IPS DF 6.9 (cell line): ENCODE data around the gene UTS2B.

ENCODE experiments used
- DNase-seq: peaks from one replicate; pipeline ENCODE4 v3.0.0-alpha.2; 2013; ENCODE audit warnings: low read depth, low spot score
- H3K27ac ChIP-seq: one replicate; pipeline ENCODE4 v1.5.1; 2013; ENCODE audit warnings: low read length, control low read depth
- H3K27me3 ChIP-seq: 2 replicates; pipeline ENCODE4 v1.6.1; 2013; ENCODE audit warnings: mild to moderate bottlenecking, low read length; ENCODE audit not compliant: control insufficient read depth, insufficient read depth
- H3K36me3 ChIP-seq: 2 replicates; pipeline ENCODE4 v1.6.1; 2013; ENCODE audit warnings: low read length; ENCODE audit not compliant: control insufficient read depth, insufficient read depth
- H3K4me1 ChIP-seq: 2 replicates; pipeline ENCODE4 v1.6.1; 2013; ENCODE audit warnings: low read length; ENCODE audit not compliant: control insufficient read depth, insufficient read depth
- H3K4me3 ChIP-seq: 2 replicates; pipeline ENCODE4 v1.5.1; 2013; ENCODE audit warnings: mild to moderate bottlenecking, low read length
- H3K9me3 ChIP-seq: 2 replicates; pipeline ENCODE4 v1.6.1; 2013; ENCODE audit warnings: low read length, inconsistent platforms; ENCODE audit not compliant: control insufficient read depth, insufficient read depth
- WGBS: extraction: QIAGEN DNeasy Blood & Tissue Kit; methylation state at CpG from one replicate; pipeline ENCODE4 v1.1.7; 2013; ENCODE audit warnings: mixed read lengths, missing lambda C conversion rate; ENCODE audit not compliant: insufficient read length, insufficient coverage; 5-methylcytosine and 5-hydroxymethylcytosine counted together

The UTS2B gene

DNA sequence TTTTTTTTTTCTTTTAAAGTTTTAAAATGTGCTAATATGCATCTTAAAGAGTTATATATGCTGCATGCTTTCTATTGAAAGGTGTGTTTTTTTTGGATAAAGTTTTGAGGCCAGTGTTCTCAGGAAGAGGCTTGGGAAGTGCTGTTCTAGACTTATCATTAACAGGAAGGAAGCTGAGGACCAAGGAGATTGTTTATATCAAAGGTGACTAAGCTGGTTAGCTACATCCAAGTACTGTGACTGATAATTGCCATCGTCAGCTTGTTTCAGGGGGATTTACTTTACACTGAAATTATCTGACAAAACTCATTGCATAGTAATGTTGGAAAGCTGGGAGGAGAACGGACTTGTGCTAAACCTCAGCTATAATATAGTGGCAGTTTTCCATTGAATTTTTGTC is 36.3 kb upstream of the UTS2B start:
- DNase-seq = no peak
- no CpG with 5 or more reads among the region's 2 CpGs for WGBS
- H3K4me1 ChIP-seq = peaks cover under 1% of the 10 kb centered on the region; the same call in 1 of the 2 replicates
- H3K27ac ChIP-seq = no peak overlapping the region
- H3K36me3 ChIP-seq = no peaks in the 10 kb centered on the region
- H3K4me3 ChIP-seq = no peak overlapping the region
- no peaks in the 10 kb centered on the region for H3K9me3 ChIP-seq
- no peaks in the 10 kb centered on the region for H3K27me3 ChIP-seq

DNA sequence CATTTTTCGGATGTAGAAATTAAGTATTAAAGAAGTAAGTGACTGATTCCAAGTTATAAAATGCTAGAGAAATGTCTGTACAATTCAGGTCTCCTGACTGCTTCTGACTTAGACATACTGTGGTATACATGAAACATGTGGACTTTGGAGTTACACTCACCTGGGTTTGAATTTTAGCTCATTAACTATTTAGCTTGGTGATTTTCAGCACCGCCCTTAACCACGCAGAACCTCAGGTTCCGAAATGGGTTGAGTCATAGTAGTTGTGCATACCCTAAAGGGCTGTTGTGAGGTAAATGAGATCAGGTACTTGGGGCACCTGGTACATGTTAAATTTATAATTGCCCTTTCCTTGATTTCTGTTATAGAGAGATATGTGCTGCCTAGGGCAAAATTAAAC is 32.9 kb upstream of the UTS2B start:
- peaks cover 3% of the 10 kb centered on the region; the same call in 1 of the 2 replicates for H3K4me1 ChIP-seq
- no peak overlapping the region for H3K4me3 ChIP-seq
- H3K36me3 ChIP-seq = no peaks in the 10 kb centered on the region; the same call in 1 of the 2 replicates
- no peaks in the 10 kb centered on the region for H3K9me3 ChIP-seq
- H3K27me3 ChIP-seq = no peaks in the 10 kb centered on the region
- WGBS = no CpG with 5 or more reads among the region's 4 CpGs
- no peak for DNase-seq
- no peak overlapping the region for H3K27ac ChIP-seq

DNA sequence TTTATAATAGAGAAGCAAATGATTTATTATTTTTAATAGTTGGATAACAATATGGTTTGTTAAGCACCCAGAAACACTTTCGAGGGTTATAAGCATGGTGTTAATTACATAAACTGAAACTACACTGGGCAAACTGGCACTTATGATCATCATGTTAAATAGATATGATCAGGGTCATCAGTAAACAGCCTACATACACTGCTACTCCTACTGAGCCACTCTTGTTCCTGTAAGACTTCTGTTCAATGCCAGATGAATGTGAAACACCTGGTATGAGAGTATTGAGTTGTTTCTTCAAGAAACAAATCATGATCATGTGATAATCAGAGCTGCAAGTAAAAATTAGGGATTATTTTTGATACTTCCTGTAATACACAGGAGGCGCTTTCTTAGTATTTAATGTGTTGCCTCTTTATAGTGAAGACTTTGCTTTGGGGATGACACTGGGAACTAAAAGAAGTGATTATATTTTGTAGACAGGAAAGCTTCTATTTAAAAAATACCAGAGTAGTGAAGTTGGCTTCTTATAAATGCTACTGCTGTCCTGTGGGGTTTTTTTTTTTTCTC is 32.3 kb upstream of the UTS2B start:
- H3K27me3 ChIP-seq = no peaks in the 10 kb centered on the region
- no peak overlapping the region for H3K27ac ChIP-seq
- no CpG with 5 or more reads among the region's 2 CpGs for WGBS
- H3K36me3 ChIP-seq = no peaks in the 10 kb centered on the region; the same call in 1 of the 2 replicates
- peaks cover 3% of the 10 kb centered on the region; the same call in 1 of the 2 replicates for H3K4me1 ChIP-seq
- DNase-seq = no peak
- no peak overlapping the region for H3K4me3 ChIP-seq
- H3K9me3 ChIP-seq = no peaks in the 10 kb centered on the region

DNA sequence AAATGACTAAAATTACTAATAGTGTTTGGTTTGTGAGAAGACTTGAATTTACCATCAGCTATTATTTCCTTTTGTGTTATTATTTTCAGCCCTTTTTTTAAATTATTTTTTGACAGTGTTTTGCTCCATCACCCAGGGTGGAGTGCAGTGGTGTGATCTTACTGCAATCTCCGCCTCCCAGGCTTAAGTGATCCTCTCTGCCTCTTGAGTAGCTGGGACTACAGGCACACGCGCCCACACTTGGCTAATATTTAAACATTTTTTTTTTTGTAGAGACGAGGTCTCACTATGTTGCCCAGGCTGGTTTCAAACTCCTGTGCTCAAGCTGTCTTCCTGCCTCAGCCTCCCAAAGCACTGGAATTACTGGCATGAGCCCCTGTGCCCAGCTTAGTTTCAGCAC is 31.7 kb upstream of the UTS2B start:
- WGBS = no CpG with 5 or more reads among the region's 4 CpGs
- Histone ChIP-seq H3K27me3 (no peaks in the 10 kb centered on the region), H3K27ac (no peak overlapping the region), H3K9me3 (no peaks in the 10 kb centered on the region), H3K4me1 (peaks cover 3% of the 10 kb centered on the region; the same call in 1 of the 2 replicates), H3K36me3 (no peaks in the 10 kb centered on the region; the same call in 1 of the 2 replicates), H3K4me3 (no peak overlapping the region)
- DNase-seq = no peak

DNA sequence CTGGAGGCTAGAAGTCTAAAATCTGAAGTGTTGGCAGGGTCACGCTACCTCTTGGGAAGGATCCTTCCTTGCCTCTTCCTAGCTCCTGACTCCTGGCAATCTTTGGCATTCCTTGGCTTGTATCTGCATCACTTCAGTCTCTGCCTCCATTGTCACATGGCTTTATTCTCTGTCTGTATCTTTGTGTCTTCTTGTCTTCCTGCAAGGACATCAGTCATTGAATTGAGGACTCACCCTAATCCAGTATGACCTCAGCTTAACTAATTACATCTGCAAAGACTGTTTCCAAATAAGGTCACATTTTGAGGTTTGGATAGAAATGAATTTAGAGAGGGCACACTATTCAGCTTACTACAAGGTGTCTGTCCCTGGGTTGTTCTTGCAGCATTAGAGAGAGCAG is 31.1 kb upstream of the UTS2B start:
- no peak overlapping the region for H3K4me3 ChIP-seq

DNA sequence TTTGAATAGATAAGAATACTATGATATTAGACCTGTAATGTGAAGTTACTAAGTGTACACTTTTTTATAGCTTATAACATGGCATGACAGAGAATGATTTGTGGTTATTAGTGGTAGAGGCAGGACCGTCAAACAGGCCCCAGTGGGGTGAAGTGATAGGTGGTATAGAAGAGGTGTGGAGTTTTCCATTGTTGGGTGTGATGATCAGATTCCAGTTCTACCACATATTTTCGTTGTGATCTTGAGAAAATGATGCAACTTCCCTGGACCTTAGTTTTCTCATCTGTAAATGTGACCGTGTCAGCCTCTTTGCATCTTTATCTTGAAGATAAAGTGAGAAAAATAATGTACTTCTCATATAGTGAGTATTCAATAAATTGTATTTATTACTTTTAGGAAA is 30.3 kb upstream of the UTS2B start:
- Histone ChIP-seq H3K36me3 (no peaks in the 10 kb centered on the region; the same call in 1 of the 2 replicates), H3K9me3 (no peaks in the 10 kb centered on the region), H3K27ac (no peak overlapping the region), H3K4me3 (no peak overlapping the region), H3K27me3 (no peaks in the 10 kb centered on the region), H3K4me1 (peaks cover 3% of the 10 kb centered on the region; the same call in 1 of the 2 replicates)
- WGBS = no CpG with 5 or more reads among the region's 3 CpGs
- no peak for DNase-seq

More for the DNA sequence above, 31.1 kb upstream of the UTS2B start:
- H3K4me1 ChIP-seq = peaks cover 3% of the 10 kb centered on the region; the same call in 1 of the 2 replicates
- WGBS = no CpG with 5 or more reads among the region's 1 CpG
- H3K27me3 ChIP-seq = no peaks in the 10 kb centered on the region
- H3K36me3 ChIP-seq = no peaks in the 10 kb centered on the region; the same call in 1 of the 2 replicates
- no peak for DNase-seq
- no peak overlapping the region for H3K27ac ChIP-seq
- no peaks in the 10 kb centered on the region for H3K9me3 ChIP-seq

DNA sequence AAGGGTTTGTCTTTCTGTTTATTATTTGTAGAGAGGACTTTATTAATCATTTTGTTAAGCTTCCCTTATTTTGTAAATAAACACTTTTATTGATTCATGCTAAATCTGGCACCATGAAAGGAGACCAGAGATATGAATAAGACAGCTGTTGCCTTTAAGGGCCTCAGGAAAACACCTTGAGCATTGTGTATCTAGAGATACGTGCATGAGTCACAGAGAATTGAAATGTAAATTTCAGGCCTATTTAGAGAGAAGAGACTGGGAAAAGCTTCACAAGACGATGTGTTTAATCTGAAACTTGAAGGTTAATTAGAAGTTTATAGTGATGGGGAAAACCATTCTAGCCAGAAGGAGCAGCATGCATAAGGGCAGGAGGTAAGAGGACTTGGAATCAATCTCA is 28.6 kb upstream of the UTS2B start:
- WGBS = no CpG with 5 or more reads among the region's 2 CpGs
- Histone ChIP-seq H3K36me3 (no peaks in the 10 kb centered on the region; the same call in 1 of the 2 replicates), H3K27ac (no peak overlapping the region), H3K4me1 (peaks cover 3% of the 10 kb centered on the region; the same call in 1 of the 2 replicates), H3K27me3 (no peaks in the 10 kb centered on the region), H3K9me3 (no peaks in the 10 kb centered on the region), H3K4me3 (no peak overlapping the region)
- DNase-seq = no peak

DNA sequence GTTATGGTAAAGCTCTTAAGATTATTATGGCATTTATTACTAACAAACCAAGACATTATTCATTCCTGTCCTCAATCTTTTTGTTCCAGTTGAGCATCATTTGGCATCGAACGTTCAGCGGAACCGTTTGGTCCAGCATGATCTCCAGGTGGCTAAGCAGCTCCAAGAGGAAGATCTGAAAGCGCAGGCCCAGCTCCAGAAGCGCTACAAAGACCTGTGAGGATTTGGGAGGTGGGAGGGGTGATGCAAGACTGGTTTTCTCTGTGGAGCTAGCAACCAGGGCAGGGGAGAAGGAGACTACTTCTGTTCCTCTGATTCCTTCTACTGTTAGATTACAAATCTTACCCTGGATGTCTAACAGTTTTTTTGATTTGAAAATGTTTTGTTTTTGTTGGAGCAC is 27.6 kb upstream of the UTS2B start:
- peaks cover 5% of the 10 kb centered on the region; the same call in 1 of the 2 replicates for H3K4me1 ChIP-seq
- WGBS = no CpG with 5 or more reads among the region's 6 CpGs
- DNase-seq = no peak
- H3K27me3 ChIP-seq = no peaks in the 10 kb centered on the region
- H3K9me3 ChIP-seq = no peaks in the 10 kb centered on the region
- H3K4me3 ChIP-seq = no peak overlapping the region
- no peaks in the 10 kb centered on the region; the same call in 1 of the 2 replicates for H3K36me3 ChIP-seq
- no peak overlapping the region for H3K27ac ChIP-seq

DNA sequence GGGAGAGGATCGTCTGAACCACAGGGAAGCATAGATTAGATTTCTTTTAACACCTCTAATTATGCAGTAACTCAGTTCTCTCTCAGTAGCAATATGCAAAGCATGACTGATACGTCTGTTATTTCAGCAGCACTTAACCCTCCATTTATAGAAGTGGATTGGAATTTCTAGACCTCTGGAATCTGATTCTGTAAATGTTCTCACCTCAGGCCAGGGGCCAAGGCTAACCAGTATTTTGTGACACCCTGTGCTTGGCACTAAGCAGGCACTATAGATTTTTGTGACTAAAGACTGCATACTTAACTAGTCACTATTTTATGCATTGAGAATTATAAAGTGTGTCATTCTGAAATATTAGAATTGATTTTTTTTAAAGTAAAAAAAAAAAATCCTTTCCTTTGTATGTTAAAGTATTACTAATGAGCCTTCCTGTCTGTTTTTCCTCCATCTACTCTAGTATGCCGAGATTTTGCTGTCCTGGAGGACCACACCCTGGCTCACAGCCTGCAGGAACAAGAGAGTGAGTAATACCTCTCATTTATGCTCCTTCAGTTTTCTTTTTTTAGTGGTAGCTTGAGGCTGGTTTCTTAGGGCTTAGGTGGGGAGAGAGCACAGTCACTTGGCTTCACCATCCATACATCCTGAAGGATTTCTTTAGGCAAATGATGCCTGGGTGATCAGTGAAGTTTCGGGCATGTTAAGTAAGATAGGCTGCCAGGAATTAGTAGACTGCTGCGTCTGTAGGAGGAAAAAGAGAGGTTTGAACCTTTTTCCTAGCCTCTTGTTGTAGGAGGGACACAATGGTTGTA is 26.5 kb upstream of the UTS2B start:
- no peaks in the 10 kb centered on the region; the same call in 1 of the 2 replicates for H3K36me3 ChIP-seq
- WGBS = no CpG with 5 or more reads among the region's 5 CpGs
- H3K27ac ChIP-seq = no peak overlapping the region
- H3K4me3 ChIP-seq = no peak overlapping the region
- H3K9me3 ChIP-seq = no peaks in the 10 kb centered on the region
- DNase-seq = no peak
- H3K4me1 ChIP-seq = peaks cover 5% of the 10 kb centered on the region; the same call in 1 of the 2 replicates
- H3K27me3 ChIP-seq = no peaks in the 10 kb centered on the region

DNA sequence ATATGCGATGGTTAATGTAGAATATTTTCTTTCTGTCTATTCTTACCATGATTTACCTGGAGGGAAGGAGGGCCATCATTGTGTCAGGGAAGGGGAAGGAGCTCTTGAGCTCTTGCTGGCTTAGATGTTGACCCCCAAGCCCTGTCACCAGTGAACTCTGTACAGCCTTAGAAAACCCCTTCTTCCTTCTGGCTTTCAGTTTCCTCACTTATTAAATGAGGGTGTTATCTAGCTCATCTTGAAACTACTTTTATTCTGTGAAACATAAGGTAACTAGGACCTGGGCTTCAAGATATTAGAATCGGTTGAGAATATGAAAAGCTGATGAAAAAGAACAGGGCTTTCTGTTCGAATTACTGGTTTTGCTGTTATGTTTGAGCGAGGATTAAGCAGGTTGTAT is 25.1 kb upstream of the UTS2B start:
- WGBS = 100% methylated on average over 1 of the region's 4 CpGs
- Histone ChIP-seq H3K27ac (no peak overlapping the region), H3K36me3 (no peaks in the 10 kb centered on the region; the same call in 1 of the 2 replicates), H3K9me3 (no peaks in the 10 kb centered on the region), H3K4me3 (no peak overlapping the region), H3K4me1 (peaks cover 4% of the 10 kb centered on the region; the same call in 1 of the 2 replicates), H3K27me3 (no peaks in the 10 kb centered on the region)
- DNase-seq = no peak
